ENCODE results near the gene OLFML1.

The OLFML1 gene

DNA sequence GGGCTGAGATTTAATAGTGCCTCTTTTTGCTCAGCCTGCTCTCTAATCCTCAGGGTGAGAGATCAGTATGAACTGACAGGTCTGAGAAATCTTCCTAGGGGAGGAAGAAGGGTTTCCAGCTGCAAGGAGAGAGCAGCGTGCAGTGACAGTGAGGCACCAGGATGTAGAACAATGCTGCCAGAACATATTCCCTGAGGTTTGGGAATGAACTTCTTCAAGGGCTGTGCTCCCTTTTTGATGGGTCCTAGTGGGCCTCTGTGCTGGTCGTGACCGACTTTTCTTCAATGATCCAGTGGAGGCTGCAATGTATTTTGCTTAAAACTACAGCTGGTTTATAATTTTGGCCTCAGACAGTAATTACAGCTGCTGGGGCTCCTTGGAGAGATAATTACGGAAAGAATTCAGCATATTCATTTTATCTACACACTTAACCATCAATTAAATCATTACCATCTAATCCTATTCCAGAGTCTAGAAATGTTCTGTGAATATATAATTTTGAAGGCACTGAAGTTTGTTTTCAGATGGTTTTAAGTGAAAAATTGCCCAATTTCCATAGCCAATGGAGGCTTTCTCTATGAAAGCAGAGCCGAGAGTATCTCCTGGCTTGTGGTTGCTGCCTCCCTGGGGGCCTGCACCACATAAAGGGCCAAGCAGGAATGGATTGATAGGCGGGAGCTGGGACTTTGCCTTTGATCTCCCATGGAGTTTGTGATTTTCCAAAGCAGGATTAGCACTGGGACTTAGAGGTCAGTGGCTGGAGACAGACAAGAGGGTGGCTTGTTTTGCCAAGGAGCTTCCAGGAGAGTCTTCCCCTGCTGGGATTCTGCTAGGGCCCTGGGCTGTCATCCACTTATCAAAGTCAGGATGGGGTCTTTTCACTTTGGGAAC lies 41.0 kb upstream of the OLFML1 start:
- no peak overlapping the region for H3K27ac ChIP-seq
- TF ChIP-seq, protein P1, sequence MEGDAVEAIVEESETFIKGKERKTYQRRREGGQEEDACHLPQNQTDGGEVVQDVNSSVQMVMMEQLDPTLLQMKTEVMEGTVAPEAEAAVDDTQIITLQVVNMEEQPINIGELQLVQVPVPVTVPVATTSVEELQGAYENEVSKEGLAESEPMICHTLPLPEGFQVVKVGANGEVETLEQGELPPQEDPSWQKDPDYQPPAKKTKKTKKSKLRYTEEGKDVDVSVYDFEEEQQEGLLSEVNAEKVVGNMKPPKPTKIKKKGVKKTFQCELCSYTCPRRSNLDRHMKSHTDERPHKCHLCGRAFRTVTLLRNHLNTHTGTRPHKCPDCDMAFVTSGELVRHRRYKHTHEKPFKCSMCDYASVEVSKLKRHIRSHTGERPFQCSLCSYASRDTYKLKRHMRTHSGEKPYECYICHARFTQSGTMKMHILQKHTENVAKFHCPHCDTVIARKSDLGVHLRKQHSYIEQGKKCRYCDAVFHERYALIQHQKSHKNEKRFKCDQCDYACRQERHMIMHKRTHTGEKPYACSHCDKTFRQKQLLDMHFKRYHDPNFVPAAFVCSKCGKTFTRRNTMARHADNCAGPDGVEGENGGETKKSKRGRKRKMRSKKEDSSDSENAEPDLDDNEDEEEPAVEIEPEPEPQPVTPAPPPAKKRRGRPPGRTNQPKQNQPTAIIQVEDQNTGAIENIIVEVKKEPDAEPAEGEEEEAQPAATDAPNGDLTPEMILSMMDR (conservative IDR thresholded peaks at IDR 0.05; ENCODE audit: low read depth), result no peak
- CTCF ChIA-PET, result interaction anchor here (0.5 to 1.1 kb wide), 2 partner anchors 96 to 346 kb away, joined by 3 to 5 read pairs; no protein-coding TSS in a partner anchor
- no peak for DNase-seq (ENCODE audit: low spot score)
- POLR2A ChIA-PET (ENCODE audit: low non-redundant PET), result no interaction called here

DNA sequence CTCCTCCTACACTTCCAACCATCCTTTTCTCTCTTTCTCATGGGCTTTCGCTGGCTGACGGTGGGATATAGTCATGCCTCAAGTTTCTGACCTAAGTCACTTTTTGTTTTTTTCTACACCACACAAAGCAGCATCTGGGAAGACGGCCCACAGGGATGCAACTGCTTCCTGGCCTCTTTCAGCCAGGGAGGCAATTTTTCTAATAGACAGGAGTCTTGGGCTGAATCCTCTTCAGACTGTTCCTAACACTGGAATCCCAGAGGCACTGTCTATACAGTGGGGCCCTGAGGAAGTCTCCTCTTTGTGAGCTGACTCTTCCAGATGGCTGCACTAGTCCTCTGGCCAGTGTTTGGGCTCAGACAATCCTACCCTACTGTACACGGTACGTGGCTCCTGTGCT lies 39.7 kb upstream of the OLFML1 start:
- DNase-seq (ENCODE audit: low spot score), result no peak
- POLR2A ChIA-PET (ENCODE audit: low non-redundant PET), result no interaction called here
- TF ChIP-seq, protein P1 (conservative IDR thresholded peaks at IDR 0.05; ENCODE audit: low read depth), result no peak
- CTCF ChIA-PET, result no interaction called here
- H3K27ac ChIP-seq, result no peak overlapping the region

DNA sequence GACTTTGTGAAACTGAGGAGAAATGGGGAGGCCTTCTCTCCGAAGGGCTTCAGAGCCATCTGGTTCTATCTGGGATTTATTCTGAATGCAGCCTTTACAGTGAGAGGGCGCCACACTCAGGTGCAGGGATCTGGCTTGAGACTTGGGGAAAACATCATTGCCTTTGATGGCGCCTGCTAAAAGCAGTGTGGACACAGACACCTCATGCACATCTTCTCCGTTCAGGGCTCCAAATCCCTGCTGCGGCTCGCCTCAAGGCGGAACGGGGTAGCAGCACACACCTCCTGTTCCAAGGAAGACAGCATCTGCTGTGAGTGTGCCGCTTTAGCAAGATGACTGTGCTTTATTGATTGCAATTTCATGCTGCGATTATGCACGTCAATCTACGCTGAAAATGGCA lies 37.1 kb upstream of the OLFML1 start:
- TF ChIP-seq, protein P1 (conservative IDR thresholded peaks at IDR 0.05; ENCODE audit: low read depth), result no peak
- no peak overlapping the region for H3K27ac ChIP-seq
- POLR2A ChIA-PET (ENCODE audit: low non-redundant PET), result no interaction called here
- no peak for DNase-seq (ENCODE audit: low spot score)
- CTCF ChIA-PET, result interaction anchor here (0.8 kb wide), 1 partner anchor 157 kb away, joined by 5 read pairs; no protein-coding TSS in a partner anchor

DNA sequence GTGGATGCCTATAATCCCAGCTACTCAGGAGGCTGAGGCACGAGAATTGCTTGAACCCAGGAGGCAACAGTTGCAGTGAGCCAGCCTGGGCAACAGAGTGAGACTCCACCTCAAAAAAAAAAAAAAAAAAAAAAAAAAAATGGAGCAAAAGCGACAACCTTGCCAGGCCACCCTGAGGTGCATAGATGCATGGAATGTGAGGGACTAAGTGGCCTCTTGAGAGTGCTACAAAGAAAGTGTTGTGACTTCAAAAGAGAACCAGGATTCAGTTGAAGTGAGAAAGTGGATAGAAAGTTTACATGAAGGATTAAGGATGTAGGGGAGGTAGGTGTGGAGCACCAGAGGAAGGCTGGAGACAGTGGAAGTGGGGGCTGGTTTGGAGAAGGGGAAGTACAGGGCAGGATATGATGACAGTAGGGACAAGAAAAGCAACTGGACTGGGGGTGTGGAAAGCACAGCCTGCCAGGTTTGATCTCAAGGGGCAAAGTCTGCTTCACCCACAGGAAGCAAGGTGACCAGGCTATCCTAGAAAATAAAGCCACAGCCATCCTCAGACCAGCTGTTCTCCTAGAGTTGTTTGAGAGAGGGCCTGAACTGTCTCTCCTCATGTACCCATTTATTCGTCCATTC lies 36.0 kb upstream of the OLFML1 start:
- no peak for DNase-seq (ENCODE audit: low spot score)
- no peak overlapping the region for H3K27ac ChIP-seq
- CTCF ChIA-PET, result interaction anchor here (0.7 kb wide), 1 partner anchor 204 kb away, joined by 4 read pairs; no protein-coding TSS in a partner anchor
- TF ChIP-seq, protein P1 (conservative IDR thresholded peaks at IDR 0.05; ENCODE audit: low read depth), result no peak
- POLR2A ChIA-PET (ENCODE audit: low non-redundant PET), result no interaction called here

DNA sequence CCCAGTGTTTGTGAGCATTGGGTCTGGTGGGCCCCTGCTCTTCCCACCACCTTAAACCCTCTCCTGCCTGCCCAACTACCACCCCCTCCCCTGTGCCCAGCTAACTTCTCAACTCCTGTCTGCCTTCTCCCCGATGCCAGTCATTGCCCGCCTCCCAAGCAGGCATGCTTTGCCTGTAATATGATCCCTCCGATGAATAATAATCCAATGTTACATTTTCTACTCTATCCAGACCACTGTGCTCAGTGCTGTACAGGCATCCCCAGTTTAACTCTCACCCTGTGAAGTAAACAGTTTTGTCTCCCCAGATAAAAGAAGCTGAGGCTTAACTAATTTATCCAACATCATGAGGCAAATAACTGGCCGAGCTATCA lies 35.5 kb upstream of the OLFML1 start:
- H3K27ac ChIP-seq, result no peak overlapping the region
- ChIA-PET POLR2A (ENCODE audit: low non-redundant PET) (interaction anchor here (0.8 kb wide), 1 partner anchor 64 kb away, joined by 3 read pairs; the partner anchor contains the start of gene PPFIBP2), CTCF (interaction anchor here (0.6 to 0.7 kb wide), 3 partner anchors 72 to 665 kb away, joined by 3 to 4 read pairs (median 3); no protein-coding TSS in a partner anchor)
- TF ChIP-seq, protein P1 (conservative IDR thresholded peaks at IDR 0.05; ENCODE audit: low read depth), result no peak
- no peak for DNase-seq (ENCODE audit: low spot score)

DNA sequence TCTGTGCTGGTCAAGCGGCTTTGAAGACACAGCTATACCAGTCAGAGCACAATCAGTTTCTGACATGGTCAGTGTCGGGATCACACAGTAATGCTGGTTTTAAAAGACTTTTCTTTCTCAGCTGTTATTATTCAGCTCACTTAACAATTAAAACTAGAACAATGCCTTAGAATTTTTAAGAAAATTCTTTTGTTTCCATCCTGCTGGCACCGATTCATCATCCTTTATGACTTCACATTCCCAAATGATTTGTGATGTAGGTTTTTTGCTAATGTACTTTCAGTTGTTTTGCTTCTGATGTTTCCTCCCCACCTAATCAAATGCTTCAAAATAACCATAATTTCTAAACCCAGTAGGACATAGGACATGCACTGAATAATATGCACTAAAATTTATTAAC lies 34.5 kb upstream of the OLFML1 start:
- ChIA-PET POLR2A (ENCODE audit: low non-redundant PET) (interaction anchor here (0.8 kb wide), 1 partner anchor 63 kb away, joined by 3 read pairs; the partner anchor contains the start of gene PPFIBP2), CTCF (interaction anchor here (0.7 to 1.9 kb wide), 2 partner anchors 8 to 110 kb away, joined by 3 to 4 read pairs; no protein-coding TSS in a partner anchor)
- TF ChIP-seq, protein P1 (conservative IDR thresholded peaks at IDR 0.05; ENCODE audit: low read depth), result no peak

More for the DNA sequence above, 34.5 kb upstream of the OLFML1 start:
- no peak for DNase-seq (ENCODE audit: low spot score)
- H3K27ac ChIP-seq, result no peak overlapping the region

Measured in RWPE1 (cell line).